NCI-H1105 treated with DMSO at 0.1 percent for 48 hours (cell line): Measurements from ENCODE around the gene PAPOLA.
A peak's percentile ranks its signal among the peaks of the same experiment; 100 is the strongest.
"Not testable (repeated sequence)": the region's sequence is repeated elsewhere in the genome, so short reads cannot be mapped to it uniquely, and the experiment has no call there.

Experiments
- DNase-seq: peaks from one replicate; lab custom pipeline; 2025; lab: John Stamatoyannopoulos, UW

PAPOLA gene

GRCh38 chr14:96502621-96503305 lies 581 bp downstream of the PAPOLA start:
- DNase-seq, result peak; percentile 35

GRCh38 chr14:96503306-96503679 lies 1.1 kb downstream of the PAPOLA start:
- DNase-seq, result no peak

GRCh38 chr14:96504353-96504752 lies 2.2 kb downstream of the PAPOLA start:
- DNase-seq, result not testable (repeated sequence)

- DNase-seq, result no peak
Measured at GRCh38 chr14:96507723-96508122, 5.5 kb downstream of the PAPOLA start.

- no peak for DNase-seq
Measured at GRCh38 chr14:96508900-96509299, 6.7 kb downstream of the PAPOLA start.

GRCh38 chr14:96509457-96510090 lies 7.4 kb downstream of the PAPOLA start:
- no peak for DNase-seq

- DNase-seq, result no peak
Measured at GRCh38 chr14:96511146-96511545, 9.0 kb downstream of the PAPOLA start.

- no peak for DNase-seq
Measured at GRCh38 chr14:96511667-96512066, 9.5 kb downstream of the PAPOLA start.

- no peak for DNase-seq
Measured at GRCh38 chr14:96512122-96512521, 9.9 kb downstream of the PAPOLA start.

- no peak for DNase-seq
Measured at GRCh38 chr14:96512602-96513397, 10.6 kb downstream of the PAPOLA start.

- DNase-seq, result no peak
Measured at GRCh38 chr14:96514694-96515093, 12.5 kb downstream of the PAPOLA start.

- no peak for DNase-seq
Measured at GRCh38 chr14:96515731-96516130, 13.5 kb downstream of the PAPOLA start.

- no peak for DNase-seq
Measured at GRCh38 chr14:96516351-96516750, 14.2 kb downstream of the PAPOLA start.

GRCh38 chr14:96519970-96520369 lies 17.8 kb downstream of the PAPOLA start:
- DNase-seq, result no peak

GRCh38 chr14:96525452-96525851 lies 23.3 kb downstream of the PAPOLA start:
- no peak for DNase-seq

GRCh38 chr14:96532632-96533031 lies 30.4 kb downstream of the PAPOLA start:
- DNase-seq, result no peak

GRCh38 chr14:96536807-96537206 lies 34.6 kb downstream of the PAPOLA start:
- no peak for DNase-seq

- DNase-seq, result no peak
Measured at GRCh38 chr14:96538097-96538989, 36.2 kb downstream of the PAPOLA start.

GRCh38 chr14:96538990-96539317 lies 36.8 kb downstream of the PAPOLA start:
- no peak for DNase-seq

GRCh38 chr14:96554315-96554910 lies 52.2 kb downstream of the PAPOLA start:
- DNase-seq, result peak; percentile 82

GRCh38 chr14:96559571-96559970 lies 57.4 kb downstream of the PAPOLA start:
- no peak for DNase-seq

GRCh38 chr14:96564389-96564788 lies 62.2 kb downstream of the PAPOLA start:
- peak; percentile 7 for DNase-seq
